ENCODE data around the gene MUC7.
A peak's percentile ranks its signal among the peaks of the same experiment; 100 is the strongest.
"Not testable (repeated sequence)": the region's sequence is repeated elsewhere in the genome, so short reads cannot be mapped to it uniquely, and the experiment has no call there.

Gene MUC7

DNA sequence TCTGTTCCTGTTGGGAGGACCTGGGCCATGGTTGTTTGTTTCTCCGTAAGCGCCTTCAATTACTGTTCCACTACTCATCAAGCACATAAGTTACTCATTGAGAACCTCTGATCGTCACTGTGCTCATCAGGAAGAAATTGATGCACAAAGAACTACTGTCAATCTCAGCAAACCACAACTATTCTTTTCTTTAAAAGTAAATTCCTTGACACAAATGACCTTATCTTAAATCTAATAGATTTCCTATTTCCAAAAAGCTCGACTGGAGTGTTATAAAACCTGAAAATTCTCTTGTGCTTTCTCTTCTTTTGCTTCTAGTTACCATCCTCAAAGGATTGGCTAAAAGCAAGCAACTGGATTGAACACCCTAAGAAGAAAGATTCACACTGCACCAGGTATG, at the start of gene MUC7:
Gene MUC7 (plus strand): TSS at position 301 of the 400 bp plus-strand sequence. CDS start 1,825 bp downstream, outside the sequence.
- DNase-seq: no peak

DNA sequence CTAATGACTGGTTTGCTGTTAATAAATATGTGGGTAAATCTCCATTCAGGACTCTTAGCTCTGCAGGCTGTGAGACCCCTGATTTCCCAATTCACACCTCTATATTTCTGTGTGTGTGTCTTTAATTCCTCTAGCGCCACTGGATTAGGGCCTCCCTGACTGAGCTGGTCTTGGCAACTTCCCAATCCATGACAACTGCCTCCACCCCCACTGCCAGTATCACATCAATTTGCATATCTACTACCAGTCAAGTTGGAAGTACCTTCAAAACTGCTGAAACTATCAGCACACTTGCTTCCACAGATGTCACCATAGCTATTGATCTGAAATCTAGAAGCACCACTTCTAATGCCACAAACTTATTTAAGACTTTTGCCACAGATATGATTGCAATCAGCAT, 46.7 kb upstream of the MUC7 start:
- no peak for DNase-seq

DNA sequence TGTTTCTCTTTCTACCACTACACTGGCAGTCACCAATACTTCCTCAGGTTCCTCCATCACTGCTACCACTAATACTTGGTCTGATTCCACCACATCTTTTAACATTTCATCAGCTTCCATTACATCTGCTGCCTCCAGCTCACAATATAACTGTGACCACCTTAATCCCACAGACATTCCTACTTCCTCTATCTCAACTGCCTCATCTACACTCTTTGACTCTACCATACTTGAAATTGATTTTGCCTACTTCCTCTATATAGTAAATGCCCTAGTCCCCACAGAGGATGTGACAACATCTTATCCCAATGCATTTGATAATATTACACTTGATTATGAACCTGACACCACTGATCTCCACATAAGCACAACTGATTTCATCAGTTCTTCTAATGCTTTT, 45.2 kb upstream of the MUC7 start:
- DNase-seq: no peak

DNA sequence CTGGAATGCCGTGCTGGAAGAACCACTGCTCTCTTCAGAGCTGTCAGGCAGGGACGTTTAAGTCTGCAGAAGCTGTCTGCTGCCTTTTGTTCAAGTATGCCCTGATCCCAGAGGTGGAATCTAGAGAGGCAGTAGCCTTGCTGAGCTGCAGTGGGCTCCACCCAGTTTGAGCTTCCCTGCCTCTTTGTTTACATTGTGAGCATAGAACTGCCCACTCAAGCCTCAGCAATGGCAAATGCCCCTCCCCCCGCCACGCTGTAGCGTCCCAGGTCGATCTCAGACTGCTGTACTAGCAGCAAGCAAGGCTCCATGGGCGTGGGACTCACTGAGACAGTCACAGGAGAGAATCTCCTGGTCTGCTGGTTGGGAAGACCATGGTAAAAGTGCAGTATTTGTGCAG, 34.8 kb upstream of the MUC7 start:
- no peak for DNase-seq

DNA sequence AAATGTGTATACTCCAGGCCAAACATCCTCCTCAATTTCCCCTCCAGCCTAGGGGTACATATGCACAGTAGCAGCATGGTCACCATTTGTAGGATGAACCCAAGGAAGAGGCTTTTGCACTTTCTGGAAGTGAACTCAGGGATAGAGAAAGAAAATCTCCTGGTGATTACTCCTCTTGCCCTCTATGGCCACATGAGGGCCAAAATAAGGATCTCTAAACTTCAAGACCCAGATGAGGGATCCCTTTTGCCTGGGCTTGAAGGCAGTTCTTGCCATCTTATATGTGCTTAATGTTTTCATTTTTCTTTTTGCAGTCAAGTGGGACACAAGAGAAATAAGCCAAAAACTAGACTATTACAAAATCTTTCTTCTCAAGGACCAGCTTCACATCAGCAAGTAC, 29.5 kb upstream of the MUC7 start:
- no peak for DNase-seq

DNA sequence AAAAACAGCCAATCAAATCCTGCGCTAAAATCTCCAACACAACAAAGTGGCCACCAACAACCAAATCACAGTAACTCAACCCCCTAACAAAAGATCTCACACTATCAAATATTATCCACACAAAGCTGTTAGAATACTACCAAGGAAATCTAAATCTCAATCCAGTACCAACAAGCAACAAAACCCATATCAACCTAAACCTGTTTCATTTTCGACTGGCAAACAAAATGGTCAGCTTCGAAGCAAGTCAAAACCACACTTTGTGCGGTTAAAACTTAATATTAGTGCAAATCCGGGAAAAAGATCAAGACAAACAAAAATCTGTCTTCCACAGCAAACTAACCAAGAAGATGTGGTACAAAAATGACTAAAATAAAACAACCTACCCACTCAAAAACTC, 28.7 kb upstream of the MUC7 start:
- no peak for DNase-seq

DNA sequence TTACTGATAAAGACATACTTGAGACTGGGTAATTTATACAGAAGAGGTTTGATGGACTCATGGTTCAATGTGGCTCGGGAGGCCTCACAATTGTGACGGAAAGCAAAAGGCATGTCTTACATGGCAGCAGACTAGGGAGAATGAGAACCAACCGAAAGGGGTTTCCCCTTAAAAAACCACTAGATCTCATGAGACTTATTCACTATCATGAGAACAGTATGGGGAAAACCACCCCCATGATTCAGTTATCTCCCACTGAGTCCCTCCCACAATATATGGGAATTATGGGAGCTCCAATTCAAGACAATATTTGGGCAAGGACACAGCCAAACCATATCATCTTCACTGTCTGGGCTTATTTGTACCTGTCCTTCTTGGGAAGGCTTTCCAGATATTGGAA, 22.8 kb upstream of the MUC7 start:
- DNase-seq: no peak

DNA sequence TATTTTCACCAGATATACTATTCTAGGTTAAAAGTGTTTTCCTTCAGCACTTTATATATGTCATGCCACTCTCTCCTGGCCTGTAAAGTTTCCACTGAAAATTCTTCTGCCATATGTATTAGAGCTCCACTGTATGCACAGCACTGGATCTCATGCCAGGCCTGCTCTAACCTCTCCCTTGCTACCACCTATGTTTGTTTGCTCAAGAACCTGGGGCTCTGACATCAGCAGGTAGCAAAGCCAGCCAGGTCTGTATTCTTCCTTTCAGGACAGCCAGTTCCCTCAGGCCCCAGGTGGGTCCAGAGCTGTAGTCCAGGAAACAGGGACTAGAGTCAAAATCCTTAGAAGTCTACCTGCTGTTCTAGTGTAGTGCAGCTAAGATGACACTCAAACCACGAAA, 19.1 kb upstream of the MUC7 start:
- DNase-seq: no peak

DNA sequence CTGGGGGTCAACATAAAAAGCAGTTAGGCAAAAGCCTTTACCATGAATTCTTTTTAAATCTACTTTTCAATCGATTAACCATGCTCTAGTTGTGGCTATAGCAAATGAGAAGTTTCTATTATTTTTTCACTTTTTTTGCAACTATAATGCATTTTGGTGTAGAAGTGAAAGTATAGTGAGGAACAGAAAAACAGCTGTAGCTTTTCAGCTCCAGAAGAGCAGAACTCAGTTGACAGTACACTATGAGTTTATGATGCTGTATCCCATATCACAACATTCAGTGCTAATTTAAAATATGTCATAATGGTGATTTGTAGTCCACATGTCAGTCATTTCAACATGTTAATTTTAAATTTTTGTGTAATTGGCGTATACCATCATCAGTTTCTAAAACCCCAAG, 8.7 kb upstream of the MUC7 start:
- DNase-seq: no peak

DNA sequence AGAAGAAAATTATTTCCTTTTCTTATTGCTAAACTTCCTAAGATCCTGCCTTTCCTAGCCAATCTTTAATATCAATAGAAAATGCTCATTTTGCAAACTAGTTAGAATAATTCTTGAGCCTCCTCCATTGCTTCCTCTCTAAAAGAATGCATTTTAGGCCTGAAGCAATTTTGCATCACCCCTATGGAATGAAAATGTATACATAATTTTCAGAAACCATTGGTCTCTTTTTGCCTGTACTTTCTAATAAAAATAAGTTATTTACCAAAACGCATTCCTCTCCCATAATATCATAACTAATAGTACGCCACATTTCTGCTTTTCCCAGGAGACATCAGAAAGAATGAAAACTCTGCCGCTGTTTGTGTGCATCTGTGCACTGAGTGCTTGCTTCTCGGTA, 1.7 kb downstream of the MUC7 start:
- DNase-seq: no peak

DNA sequence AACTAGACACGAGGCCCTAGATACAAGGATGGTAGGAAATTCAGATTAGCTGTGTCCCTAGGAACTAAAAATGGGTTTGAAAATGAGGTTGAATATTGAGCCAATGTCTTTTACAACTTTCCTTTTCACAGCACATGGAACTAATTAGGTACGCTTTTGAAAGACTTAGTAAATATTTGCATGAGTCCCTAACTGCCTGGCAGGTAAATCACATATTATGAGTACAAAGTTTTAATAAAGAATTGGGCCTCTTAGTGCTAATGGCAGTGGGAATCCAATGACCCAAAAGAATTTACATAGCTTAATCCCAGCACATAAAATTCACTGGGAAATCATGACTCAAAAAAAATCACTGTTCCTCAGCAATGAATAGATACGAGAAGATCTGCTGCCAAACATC, 16.8 kb downstream of the MUC7 start:
- no peak for DNase-seq

DNA sequence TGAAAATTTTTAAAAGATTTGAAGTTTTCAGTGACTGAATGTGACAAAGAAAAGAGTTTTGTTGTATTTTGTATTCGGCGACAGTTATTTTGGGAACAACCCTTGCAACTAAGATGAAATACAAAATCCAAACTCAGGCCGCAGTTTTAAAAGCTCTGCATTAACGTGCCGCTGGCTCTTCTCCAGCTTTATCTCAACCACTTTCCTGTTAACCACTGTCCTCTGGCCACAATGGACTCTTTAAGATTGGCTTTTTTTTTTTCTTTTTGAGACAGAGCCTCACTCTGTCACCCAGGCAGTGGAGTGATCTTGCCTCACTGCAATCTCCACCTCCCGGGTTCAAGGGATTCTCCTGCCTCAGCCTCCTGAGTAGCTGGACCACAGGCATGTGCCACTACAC, 24.2 kb downstream of the MUC7 start:
- DNase-seq: no peak

DNA sequence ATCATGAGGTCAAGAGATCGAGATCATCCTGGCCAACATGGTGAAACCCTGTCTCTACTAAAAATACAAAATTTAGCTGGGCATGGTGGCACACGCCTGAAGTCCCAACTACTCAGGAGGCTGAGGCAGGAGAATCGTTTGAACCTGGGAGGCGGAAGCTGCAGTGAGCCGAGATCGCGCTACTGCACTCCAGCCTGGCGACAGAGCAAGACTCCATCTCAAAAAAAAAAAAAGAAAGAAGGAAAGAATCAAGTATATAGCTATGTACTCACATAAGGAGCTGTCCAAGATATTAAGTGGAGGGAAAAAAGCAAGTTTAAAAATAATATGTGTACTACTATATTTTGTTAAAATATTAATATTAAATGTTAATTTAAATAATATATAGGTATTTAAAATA, 29.8 kb downstream of the MUC7 start:
- DNase-seq: not testable (repeated sequence)

DNA sequence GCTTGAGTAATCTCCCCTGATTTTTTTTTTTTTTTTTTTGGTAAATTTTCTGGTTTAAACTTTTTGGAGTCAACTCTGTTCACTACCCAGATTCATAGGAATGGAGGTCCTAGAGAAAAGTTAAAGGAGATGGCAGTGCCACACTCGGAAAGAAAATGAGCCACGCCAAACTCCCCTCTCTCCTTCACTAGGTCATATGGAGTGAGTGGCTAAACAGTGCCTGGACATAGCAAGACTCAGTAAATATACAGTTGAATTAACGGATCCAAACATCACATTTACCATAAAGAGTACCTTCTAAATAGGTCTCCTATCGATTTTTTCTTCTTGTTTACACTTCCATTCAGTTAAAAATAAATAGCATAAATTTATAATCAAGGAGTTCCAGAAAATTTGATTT, 32.7 kb downstream of the MUC7 start:
- DNase-seq: no peak

DNA sequence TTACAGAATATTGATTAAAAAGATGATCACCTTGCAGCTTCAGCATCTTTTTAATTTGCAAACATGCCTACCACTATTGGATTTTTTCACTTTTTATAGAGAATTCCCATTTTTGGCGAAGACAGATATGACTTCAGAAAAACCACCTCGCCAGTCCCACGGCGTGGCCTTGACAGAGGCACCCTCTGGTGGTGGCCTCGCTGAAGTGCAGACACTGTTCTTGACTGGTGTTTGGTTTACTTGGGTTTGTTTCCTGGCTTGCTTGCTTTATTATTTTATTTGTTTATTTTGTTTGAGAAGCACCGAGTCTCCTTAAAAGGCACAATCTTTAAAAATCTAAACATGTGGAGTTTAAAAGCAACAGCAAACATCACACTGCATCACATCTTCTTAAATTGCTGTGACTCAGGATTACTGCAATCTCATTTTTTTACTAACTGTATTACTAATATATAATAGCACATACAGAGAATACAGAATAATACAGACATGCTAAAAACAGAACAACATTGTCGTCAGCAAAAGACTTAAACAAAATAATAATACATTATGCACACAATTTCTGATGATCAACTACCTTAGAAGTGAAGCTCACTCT, 33.3 kb downstream of the MUC7 start:
- DNase-seq: peak in 1 of 2 experiments; percentile 29

DNA sequence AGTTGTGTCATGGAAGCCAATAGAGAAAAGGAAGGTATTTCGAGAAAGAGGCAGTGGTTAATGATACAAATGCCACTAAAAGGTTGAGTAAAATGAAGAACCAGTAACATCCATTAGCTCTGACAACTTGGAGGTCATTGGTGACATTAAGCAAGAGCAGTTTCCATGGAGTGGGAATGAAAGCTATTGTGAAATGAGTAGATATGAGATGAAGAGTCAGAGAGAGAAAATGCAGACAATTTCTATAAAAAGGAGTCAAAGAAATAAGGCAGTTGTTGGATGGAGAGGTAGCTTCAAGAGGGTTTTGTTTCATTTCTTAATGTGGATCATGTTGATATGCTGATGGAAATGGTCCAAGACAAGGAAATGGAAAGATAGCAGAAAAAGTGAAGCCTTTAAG, 36.8 kb downstream of the MUC7 start:
- no peak for DNase-seq

DNA sequence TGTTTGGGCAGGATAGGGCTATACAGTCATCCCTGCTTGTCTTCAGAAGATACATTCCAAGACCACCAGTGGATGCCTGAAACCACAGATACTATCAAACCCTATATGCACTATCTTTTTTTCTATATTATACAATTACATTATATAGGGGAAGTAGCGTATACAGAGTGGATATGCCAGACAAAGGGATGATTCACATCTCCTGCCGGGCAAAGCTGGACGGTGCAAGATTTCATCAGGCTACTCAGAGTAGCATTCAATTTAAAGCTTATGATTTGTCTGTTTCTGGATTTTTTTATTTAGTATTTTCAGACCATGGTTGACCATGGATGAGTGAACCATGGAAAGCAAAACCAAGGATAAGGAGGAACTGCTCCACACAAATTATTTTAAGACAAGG, 39.4 kb downstream of the MUC7 start:
- DNase-seq: no peak

DNA sequence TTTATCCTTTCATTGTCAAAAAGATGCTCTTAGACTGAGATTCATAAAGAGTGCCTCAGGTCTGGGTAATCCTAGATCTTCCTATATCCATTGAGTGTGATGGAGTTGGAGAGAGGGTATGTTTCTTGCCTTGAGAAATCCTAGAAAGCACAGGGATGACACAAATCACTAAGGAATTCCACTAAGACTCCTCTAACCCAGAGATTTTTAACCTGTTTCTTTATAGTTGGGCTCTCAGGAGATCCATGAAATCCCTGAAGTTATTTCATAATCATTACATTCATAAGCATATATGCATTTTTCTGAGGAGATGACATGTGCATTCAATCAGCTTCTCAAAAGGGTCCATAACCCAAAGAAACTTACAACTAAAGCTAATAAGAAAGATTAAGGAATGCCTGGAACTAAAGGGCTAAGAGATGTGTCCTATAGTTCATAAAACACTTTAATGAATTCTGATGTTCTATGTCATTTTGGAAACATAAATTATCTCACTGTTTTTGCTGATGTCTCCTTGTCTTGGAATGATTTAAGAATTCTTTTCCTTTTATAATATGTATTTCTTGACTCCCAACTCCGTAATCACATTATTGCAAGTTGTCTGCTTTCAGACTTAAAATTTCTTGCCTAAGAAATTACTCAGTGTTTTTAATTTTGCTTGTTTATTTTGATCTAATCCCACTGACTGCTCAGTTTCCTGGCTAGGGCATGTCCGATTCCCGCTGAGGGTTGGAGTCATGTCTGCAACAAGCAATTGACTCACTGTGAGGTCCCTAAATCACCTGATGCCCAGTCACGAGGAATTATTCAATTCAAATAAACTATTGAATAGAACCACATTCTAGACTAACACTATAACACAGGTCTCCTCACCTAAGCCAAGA, 43.6 kb downstream of the MUC7 start:
- DNase-seq: no peak

DNA sequence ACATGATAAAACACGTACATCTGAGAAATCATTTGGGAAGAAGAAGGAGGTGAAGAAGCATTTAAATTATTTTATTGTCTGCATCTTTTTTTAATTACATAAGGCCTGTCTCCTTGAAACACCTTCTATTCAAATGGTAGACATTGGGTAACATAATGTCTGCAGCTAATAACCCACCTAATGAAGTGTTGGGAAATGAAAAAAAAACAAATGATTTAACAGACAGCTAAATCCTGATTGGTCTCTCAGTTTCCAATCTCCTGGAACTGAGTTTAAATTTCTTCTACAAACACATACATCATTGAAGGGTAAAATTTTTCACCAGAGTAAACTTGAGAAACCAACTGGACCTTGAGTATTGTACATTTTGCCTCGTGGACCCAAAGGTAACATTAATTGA, 46.3 kb downstream of the MUC7 start, which contains the start of gene AMTN:
Gene AMTN (plus strand): TSS at position 301 of the 400 bp plus-strand sequence. CDS start 209 bp downstream, outside the sequence.
- DNase-seq: no peak

DNA sequence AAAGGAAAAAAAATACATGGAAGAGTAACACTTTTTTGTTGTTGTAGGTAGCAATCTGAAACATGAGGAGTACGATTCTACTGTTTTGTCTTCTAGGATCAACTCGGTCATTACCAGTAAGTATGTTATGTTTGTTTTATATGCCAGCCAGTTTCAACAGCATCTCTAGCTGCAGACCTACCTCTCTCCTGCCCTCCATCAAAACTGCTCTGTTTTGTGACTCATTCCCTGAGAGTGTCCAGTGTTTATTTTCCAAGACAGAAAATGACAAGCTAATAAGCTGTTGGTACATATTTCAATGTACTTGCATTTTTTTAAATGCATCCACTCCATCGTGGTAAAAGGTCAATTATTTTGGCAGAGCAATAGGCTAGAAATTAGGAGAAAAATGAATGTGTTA, 46.7 kb downstream of the MUC7 start:
- DNase-seq: no peak

DNA sequence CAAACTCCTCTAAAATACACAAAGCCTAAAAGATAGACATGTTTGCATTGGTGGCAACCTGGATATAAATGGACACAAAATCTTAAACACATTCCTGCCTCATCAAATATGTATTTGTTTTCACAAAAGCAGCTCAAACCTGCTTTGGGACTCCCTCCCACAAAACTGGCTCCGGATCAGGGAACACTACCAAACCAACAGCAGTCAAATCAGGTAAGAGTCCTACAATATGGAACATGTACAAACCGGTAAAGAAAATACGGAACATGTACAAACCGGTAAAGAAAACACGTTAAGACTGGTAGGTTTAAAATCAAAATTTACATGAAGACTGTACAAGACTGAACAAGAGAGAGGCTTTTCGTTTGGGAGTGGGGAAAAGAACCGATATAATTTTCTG, 50.6 kb downstream of the MUC7 start:
- no peak for DNase-seq

DNA sequence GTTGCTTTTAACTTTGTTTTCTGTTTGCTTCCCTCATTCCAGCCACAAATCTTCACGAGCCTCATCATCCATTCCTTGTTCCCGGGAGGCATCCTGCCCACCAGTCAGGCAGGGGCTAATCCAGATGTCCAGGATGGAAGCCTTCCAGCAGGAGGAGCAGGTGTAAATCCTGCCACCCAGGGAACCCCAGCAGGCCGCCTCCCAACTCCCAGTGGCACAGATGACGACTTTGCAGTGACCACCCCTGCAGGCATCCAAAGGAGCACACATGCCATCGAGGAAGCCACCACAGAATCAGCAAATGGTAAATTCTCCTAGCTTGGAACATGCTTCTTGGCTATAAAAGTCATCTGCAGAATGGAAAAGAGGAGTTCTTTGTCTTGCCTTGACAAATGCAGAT, 59.0 kb downstream of the MUC7 start:
- DNase-seq: no peak

DNA sequence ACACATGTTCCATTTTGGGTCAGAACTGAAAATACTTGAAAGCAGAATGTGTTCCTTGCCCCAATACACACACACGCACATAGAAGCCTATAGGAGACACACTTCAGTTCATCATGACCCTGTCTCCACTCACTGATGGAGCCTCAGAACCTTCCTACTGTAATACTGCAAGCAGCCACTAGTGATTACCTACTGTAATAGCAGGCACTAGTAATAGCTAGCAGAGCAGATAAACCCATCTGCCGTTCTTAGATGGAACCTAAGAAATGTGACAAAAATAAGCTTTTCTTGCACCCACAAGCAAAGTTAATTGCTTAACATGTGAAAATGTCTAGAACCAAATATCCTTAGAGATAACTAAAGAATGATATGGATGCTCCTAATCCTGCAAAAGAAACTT, 60.0 kb downstream of the MUC7 start:
- DNase-seq: no peak

Data from NCI-H1930 (cell line).